M059J (cell line): ENCODE measurements around the gene DAP. TPM values are rescaled to one million over a fixed set of nuclear protein-coding genes. Genes with fewer than 3 reads are reported as not detected.
"Not testable (repeated sequence)": the region's sequence is repeated elsewhere in the genome, so short reads cannot be mapped to it uniquely, and the experiment has no call there.

Source experiments
- DNase-seq: peaks from one replicate; pipeline ENCODE4 v3.0.0-alpha.2; 2012; ENCODE audit warnings: low read depth
- total RNA-seq: library from RNA; depleted of rRNA; stranded (reverse); fragments of >200 nt; shearing (Covaris generic); gene quantifications from 2 replicates; pipeline ENCODE4 v1.2.3, GENCODE V29; 2014

DAP gene
- total RNA-seq, 1 experiment from 2014 or later = 164 TPM

DNA sequence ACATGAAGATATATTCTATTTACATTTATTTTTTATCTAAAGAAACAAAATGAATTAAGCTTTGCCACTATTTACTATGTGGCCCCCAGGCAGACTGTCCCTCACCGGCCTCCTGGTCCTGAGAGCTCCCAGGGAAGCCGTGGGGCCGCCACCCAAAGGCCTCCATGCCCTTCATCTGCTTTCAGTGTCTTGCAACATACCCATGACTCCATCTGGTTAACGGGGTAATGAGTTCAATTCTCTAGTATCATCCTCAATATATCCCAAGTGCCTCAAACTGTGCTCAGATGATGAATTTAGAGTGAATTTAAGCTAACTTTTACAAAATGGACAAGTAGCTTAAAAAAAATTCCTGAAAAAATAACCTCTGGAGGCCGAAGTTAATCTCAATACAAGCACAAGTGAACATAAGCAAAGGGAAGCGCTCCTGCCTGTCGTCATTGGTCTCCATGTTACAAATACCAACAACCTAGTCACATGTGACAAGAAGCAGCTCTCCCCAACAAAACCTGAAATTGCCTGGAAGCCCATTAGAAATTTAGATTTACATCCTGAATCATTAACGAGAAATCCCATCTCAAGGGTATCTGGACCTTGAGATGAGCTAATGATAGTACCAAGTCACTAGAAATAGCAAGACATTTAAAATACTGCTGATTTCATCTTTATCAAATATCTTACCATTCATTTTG lies 26.1 kb downstream of the DAP start:
- DNase-seq = no peak

DNA sequence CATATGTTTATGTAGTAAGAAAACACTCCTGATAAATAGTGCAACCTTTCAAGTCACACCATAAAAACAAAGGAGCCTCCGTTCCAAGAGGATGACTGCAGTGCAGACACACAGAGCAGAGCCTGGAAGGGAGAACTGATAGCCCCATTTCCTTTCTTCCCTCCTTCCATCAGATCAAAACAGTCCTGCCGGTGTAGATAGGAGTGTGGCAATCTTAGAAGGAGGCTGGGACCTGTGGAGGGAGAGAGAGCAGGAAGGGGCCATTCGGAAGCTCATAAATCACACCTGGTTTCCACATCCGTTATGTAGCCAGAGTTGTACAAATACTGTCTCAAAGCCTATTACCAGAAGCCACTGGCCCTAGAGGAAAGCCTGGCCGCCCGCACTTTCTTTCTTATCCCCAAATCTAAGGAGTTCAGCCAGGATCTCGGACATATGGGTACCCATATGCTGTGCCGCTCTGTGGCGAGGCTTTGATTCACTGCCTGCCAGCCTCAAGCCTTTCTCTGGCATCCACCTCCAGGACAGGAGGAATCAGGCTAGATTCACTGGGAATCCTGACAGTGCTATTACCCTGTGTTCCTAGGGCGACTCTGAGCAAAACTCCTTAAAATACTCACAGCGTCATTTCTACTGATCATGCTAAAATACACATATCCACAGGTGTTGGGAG lies 26.9 kb downstream of the DAP start:
- DNase-seq = no peak

DNA sequence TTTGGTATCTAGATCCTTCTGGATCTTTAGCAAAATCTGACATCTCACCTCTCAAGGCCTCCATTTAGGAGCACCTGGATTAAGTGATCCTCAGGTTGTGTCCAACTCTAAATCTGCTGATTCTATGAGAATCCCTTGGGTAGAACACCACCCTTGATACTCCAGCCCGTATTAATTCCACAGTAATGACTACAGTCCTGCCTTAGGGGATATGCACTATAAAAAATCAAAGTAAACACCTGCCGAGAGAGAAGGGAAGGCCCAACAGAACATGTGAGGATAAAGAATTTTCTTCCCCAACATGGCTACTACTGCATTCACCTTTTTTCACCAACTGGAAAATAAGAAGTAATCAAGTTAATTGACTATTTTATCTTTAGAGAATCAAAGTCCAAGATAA lies 27.6 kb downstream of the DAP start:
- DNase-seq = no peak

DNA sequence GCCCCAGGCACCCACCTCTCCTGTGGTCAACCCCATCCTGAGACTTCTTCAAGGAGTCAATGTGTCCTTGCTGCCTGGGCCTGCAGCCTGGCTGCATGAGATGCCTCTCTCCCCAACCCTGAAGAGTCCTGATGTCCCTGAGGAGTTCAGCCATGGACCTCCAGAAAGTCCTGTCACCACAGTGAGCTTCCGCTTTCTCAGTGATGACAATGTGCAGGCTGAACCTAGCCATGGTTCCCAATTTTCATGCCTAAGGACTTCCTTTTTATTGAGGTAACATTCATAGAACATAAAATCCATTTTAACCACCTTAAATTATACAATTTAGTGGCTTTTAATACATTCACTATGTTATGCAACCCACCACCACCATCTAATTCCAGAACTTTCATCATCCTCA lies 29.1 kb downstream of the DAP start:
- no peak for DNase-seq

DNA sequence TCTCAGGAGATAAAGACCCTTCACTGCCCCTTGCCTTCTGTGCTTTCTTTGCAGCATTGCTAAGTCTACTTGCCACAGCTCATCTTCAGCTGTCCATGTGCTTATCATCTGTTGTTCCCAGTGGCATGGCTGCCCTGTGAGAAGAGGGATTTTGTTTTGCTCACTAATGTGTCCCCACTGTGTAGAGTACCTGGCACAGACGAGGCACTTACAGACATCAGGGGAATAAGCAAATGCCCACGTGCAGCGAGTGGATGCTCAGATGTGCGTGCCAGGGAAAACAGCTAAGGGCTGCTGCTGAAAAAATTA lies 31.0 kb downstream of the DAP start:
- DNase-seq = no peak

DNA sequence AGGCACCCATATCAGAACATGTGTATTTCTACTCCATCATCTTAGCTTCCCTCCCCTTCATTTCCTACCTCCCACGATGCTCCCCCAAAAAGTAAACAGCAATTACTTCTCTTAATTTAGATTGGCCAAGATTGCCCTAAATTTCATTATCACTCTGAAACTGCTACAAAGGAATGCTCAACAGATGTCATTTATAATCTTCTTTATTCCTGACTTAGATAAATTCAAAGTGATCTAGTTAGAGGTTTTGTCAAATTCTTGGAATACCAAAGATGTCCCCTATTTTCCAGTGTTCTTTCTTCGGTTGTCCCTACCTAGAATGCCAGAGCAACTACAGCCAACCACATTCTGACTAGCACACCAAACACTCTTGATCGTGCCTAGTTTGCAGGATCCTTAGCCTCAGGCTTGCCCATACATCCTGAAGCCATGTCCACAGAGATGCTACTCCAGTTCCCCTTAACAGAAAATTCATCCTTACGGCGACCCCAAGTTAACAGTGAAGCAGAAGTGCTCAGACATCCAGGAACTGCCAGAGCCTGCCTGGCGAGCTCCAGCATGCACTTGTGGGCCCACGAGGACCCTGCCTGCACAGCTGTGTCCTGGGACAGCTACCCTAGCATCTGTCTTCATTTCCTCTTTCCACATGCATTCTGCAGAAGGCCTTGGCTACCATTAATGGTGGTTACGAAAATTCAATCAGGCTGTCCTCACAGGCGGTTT lies 31.6 kb downstream of the DAP start:
- DNase-seq = peak; percentile 57

DNA sequence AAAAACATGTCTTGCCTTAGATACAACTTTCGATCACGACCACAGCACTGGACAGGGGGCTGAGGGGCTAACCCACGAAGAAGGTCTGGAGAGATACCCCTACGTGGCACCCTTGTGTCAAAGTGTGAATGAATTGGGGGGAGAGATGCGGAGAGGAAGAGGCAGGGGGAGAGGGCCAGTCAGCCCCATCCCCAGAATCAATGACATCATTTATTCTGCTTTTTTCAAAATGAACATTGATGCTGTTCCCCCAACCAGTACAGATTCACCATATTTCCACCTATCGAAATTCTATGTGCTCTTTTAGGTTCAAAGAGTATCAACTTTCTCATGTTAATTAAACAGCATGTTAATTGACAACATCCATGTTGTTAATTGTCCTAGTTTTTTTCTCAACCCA lies 32.4 kb downstream of the DAP start:
- no peak for DNase-seq

DNA sequence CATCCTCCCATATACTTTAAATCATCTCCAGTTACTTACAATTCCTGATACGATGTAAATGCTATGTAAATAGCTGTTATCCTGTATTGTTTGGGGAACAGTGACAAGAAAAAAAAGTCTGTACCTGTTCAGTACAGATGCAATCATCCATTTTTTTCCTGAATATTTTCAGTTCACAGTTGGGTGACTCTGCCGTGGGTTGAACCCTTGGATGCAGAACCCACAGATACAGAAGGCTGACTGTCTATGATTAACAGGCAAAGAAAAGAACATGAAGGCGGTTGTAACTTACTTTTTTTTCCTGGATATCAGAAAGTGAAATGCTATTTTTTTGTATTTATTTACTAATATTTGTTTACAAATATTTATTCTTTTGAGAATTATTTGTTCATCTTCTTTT lies 33.2 kb downstream of the DAP start:
- DNase-seq = no peak

DNA sequence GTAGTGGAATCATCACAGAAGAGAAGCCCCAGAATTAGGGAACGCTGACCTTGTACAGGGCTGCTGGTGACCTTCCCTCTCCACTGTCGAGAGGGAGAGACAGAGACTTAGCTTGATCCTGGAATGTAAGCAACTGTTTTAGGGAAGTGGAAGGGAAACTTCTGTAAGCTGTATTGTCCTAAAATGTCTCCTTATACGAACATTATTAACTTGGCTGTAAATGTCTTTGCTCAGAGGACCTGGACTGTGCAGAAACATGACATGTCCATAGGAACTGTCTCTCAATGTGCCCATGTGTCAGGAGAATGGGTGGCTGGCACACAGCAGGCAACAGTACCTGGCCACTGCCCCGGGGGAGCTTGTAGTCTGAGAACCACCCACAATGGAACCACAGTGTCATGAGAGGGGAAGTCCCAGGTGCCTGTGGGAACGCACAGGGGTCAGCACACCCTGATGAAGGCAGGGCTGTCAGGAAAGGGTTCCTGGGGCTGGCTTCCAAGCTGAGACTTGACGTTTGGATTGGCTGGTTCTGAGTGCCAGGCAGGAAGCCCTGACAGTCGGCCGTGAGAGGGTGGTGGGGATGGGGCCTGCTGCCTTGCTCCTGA lies 34.0 kb downstream of the DAP start:
- peak; percentile 59 for DNase-seq

DNA sequence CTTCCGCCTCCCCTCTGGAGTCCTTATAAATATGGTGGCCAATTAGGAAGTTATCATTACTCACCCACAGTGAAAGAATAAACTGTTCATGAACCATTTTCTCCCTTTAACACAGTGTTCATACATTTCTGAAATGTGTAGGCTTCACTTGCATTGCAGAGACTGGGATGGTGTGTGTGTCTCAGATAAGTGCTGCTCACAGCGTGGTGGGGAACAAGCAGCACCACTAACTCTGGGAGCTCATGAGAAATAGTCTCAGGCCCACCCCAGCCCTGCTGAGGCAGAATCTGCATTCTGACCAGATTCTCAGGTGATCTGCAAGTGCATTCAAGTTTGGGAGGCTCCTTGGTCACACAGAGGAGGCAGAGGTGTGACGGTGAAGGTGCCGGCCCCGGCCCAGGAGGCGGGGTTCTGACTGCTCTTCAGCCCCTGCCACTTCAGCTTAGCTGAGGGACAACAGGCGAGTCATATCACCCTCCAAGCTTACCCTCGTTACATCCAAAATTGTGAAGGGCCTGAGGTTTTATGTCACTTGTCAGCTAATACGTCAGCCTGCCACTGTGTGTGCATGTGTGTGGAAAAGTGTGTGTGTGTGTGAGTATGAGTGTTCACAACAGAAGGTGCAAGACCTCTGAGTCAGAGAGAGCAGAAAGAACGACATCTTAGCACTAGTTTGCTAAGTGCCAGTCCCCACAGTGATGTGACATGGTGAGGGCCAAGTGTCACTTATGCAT lies 34.7 kb downstream of the DAP start:
- DNase-seq = peak; percentile 72

DNA sequence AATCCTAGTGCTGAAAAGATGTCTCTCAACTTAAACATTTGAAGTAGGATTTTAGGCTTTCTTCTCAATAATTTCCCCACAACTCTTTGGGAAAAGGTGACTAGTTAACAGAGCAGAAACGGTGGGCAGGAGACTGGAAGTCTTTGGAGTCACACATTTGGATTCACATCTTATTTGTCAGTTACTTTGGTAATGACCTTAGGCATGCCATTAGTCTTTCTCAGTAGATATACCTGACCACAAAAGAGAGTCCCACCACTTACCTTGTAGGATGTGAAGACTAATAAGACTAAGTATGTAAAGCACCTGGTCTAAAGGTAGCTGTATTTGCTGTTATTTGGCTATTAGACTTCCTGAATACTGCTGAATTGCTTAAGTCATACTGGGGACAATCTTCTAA lies 35.4 kb downstream of the DAP start:
- peak; percentile 63 for DNase-seq

DNA sequence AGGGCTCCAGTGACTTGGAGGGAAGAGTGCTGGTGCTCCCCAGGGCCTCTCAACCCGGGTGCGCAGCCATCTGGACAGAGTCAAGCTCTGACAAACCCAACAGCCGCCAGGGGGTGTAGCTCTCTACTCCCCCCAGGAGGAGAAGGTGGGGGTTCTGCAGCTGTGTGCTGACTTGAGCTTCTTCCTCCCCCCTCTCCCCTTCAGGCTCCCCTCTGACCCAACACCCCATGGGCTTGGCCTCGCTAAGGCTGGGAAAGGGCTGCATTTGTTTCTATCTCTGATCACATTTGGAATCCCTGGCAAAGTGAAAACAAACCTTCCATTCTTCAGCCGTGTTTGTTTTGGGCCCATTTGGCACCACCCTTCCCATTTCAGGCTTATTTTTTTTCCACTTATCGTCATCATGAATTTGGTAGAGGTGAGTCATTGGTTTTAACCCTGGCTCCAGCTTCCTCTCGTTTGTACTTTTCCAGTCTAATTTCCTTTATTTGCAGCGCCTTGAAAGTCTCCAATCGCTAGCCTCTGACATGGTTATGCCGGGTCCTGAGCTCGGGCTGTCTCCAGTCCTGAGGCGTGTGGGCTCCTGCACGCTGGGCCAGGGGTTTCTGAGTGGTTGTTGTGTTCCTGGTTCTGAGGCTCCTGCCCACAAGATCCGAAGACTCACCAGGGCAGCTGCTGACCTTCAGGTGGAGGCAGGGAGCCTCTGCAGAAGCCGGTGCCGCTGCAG lies 36.1 kb downstream of the DAP start:
- DNase-seq = peak; percentile 96

DNA sequence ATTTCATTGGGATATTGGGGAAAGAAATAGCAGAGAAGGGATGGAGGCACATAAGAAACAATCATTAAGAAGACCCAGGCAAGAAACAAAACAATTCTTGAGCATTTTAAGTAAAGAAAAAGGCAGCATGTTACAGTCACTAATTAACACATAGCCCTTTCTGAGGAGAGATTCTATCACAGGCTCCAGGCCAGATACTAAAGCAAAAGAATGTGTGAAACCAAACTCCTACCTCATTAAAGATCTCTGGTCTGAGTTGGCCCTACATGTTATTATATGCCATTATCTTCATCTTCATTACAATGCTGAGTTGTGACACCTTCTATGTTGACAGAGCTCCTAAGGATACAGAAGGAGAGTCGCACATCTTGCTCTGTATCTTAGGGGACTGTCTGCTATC lies 37.5 kb downstream of the DAP start:
- DNase-seq = no peak

DNA sequence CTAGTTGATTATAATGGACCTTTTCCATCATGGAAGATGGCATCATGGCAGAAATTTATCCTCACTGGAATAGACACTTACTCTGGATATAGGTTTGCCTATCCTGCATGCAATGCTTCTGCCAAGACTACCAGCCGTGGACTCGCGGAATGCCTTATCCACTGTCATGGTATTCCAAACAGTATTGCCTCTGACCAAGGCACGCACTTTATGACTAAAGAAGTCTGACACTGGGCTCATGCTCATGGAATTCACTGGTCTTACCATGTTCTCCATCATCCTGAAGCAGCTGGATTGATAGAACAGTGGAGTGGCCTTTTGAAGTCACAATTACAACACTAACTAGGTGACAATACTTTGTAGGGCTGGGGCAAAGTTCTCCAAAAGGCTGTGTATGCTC lies 40.3 kb downstream of the DAP start:
- peak; percentile 40 for DNase-seq

DNA sequence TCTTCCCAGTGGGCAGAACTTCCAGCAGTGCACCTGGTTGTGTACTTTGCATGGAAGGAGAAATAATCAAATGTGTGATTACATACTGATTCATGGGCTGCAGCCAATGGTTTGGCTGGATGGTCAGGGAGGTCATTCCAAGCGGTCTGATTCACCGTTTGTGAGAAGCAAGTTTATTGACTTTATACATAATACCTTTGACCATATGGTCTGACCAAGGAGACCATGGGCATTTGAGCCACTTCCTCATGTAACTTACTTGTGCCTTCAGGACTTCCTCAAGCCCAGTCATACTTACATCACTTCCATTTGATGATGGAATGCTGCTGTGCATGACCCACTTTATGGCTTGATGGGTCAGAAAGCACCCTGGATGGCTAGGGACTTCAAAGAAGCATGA lies 41.1 kb downstream of the DAP start:
- peak; percentile 99 for DNase-seq

DNA sequence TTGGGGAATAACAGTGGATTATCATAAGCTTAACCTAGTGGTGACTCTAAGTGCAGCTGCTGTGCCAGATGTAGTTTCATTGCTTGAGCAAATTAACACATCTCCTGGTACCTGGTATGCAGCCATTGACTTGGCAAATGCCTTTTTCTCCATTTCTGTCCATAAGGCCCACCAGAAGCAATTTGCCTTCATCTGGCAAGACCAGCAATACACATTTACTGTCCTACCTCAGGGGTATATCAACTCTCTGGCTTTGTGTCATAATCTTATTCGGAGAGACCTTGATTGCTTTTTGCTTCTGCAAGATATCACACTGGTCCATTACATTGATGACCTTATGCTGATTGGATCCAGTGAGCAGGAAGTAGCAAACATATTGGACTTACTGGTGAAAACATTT lies 42.4 kb downstream of the DAP start:
- DNase-seq = not testable (repeated sequence)

DNA sequence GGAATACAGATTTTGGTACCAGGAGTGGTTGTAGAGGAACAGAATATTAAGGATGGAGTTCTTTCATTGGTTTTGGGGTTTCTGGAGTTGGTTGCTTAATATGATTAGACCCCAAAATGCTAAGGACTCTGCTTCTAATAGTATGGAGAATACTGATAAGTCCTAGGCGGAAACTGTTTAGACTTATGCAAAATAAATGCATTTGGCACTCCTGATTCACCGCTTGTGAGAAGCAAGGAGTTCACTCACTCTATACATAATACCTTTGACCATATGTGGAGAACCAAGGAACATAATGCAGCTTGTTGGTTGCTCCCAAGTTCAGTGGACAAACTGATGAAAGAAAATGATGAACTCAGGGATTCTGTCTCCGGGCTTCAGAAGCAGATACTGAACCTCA lies 44.2 kb downstream of the DAP start:
- not testable (repeated sequence) for DNase-seq

DNA sequence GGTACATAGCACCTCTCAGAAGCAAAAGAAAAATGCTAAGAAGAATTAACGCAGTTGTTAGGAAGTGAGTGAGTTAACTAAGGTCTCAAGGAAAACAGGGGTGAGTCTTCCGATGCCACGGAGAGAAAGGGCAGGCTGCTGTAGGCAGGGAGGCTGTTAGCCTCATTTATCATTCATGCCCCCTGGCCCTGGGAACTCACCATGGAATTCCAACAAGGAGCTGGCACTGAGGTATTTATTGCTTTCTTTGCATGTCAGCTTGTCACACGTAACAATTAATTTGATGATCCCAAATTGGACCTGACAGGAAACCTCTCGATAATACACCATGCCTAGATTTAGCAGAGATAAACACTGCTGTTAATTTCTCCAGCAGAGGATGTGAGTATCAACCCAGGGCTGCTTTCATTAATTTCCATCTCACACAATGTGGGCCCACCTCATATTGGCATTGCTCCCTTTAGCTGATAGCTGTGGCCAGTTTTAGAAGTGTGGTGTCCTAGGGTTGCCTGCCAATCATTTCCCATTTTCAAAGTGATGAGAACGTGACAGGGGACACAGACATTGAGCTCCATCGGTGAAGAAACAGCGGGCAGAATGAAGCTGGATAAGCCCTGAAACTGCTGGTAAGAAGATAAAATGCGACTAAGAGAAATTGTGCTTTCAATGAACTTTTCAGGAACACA lies 45.3 kb downstream of the DAP start:
- DNase-seq = peak; percentile 66

DNA sequence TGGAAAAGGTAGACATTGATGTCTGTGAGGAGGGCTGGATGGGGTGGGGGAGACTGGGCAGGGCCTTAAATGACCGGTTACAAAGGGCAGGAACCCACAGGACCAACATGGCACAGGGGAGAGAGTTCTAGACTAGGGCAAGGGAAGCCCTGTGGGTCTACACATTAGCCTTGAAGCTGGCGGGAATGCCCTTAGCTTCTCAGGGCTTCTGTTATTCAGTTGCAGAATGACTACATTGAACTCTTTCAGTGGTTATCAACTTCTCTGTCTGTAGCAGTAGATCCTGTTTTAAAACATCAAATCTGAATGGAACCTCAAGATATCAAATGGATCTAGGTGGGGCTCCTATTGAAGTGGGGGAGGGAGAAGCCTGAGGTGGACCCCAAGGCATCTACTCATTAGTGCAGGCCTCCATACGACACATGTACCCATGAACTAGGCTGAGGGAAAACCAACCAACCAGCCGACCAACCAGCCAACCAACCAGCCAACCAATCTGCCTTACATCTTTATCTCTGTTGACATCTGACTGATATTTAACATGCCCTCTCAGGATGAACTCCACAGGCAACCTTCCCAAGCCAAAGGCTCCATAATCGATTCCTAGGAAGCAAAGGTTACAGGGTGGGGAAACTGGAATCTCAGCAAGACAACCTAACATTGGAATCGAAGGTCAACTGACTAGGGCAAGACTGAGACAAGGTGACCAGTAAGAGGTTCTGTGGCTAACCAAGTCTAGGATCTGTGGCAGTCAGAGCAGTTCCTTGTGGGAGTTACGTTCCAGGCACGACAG lies 48.3 kb downstream of the DAP start:
- DNase-seq = no peak

DNA sequence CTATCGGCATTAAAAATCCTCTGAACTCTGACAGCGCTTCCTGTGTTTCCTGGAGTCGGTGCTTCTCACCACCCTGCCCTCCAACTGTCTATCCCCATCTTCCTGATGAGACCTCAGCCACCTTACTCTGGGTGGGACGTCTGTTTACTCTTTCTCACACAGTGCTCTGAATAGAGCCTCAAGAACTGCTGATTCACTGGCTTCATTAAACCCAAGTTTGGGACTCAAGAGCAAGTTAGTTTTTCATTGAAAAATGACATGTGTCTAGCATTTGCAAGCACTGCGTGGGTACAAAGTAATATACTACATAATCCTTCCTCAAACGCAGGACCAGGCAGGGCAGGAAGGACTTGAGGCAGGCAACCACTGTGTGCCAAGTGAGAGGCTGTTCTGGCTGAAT lies 49.5 kb downstream of the DAP start:
- DNase-seq = no peak
